HepG2 (cell line): ENCODE measurements around the gene FAM199X. TPM values are rescaled to one million over a fixed set of nuclear protein-coding genes. Genes with fewer than 3 reads are reported as not detected.
A peak's percentile ranks its signal among the peaks of the same experiment; 100 is the strongest.

Source experiments
- ATAC-seq: fragments of 200-7000 bp; cut with Tn5 transposase; 3 replicates; pipeline ENCODE4 v1.9.1; 2020; ENCODE audit warnings: mild to moderate bottlenecking, moderate library complexity
- BruUV-seq: library from RNA; stranded (reverse); fragments of 400-500 nt; replicated peaks from 2 replicates; lab custom pipeline; 2021; lab: Mats Ljungman, UMichigan
- CTCF ChIA-PET: fragments of 300-600 bp; formaldehyde crosslinking; extraction: SDS; loops from one replicate; lab custom pipeline; 2021; ENCODE audit warnings: low total read pairs, inconsistent platforms, low intra/inter-chr PET ratio; lab: Yijun Ruan, JAX
- POLR2A ChIA-PET: fragments of 350-600 bp; sonication (Branson Sonifier 250); formaldehyde crosslinking; loops from one replicate; lab custom pipeline; 2020; ENCODE audit warnings: antibody characterized with exemption, inconsistent platforms; lab: Yijun Ruan, JAX
- DNase-seq: peaks from one replicate; pipeline ENCODE4 v3.0.0-alpha.2; 2015; ENCODE audit warnings: low spot score
- FAIRE-seq: peaks from 3 replicates; lab custom pipeline; 2011; peaks lifted over from hg19 to GRCh38; lab: Jason Lieb, UNC
- H2AFZ ChIP-seq: one replicate; pipeline ENCODE4 v1.6.1; 2011; ENCODE audit warnings: low read length, inconsistent platforms
- H3K27ac ChIP-seq: fragments of 300-600 bp; 3 replicates; pipeline ENCODE4 v1.8.0; 2011; ENCODE audit warnings: mixed run types, mild to moderate bottlenecking, mixed read lengths, low read length, inconsistent platforms; ENCODE audit not compliant: insufficient read depth; ENCODE audit errors: extremely low read length
- H3K27me3 ChIP-seq, 2 experiments: fragments of 200-600 bp in 1 of 2; 2 replicates in 1 of 2; 3 replicates in 1 of 2; pipeline versions ENCODE4 v1.6.0 to v1.8.0; 2011; ENCODE audit warnings: low read length in 2 of 2, mild to moderate bottlenecking in 2 of 2, moderate library complexity in 2 of 2, inconsistent platforms in 1 of 2; ENCODE audit not compliant: insufficient read depth in 2 of 2, control insufficient read depth in 1 of 2
- H3K36me3 ChIP-seq, 2 experiments: fragments of 200-600 bp in 1 of 2; replicated peaks in 1 of 2; 2 replicates in 1 of 2; 3 replicates in 1 of 2; pipeline versions ENCODE4 v1.5.1 to v1.8.0; 2011; ENCODE audit warnings: low read length in 2 of 2, inconsistent platforms in 1 of 2; ENCODE audit not compliant: insufficient read depth in 2 of 2, control insufficient read depth in 1 of 2
- H3K4me1 ChIP-seq: 2 replicates; pipeline ENCODE4 v1.5.1; 2012; ENCODE audit warnings: low read length, inconsistent platforms; ENCODE audit not compliant: insufficient read depth
- H3K4me2 ChIP-seq: 2 replicates; pipeline ENCODE4 v1.6.0; 2011; ENCODE audit warnings: low read depth, low read length, inconsistent platforms
- H3K4me3 ChIP-seq, 3 experiments: fragments of 200-600 bp in 1 of 3; sonication (generic), shearing (Covaris generic) in 1 of 3; replicated peaks in 1 of 3; 2 replicates each; pipeline ENCODE4 v1.5.1; 2011 to 2016; ENCODE audit warnings: low read length in 3 of 3, inconsistent platforms in 2 of 3, low read depth in 2 of 3, mild to moderate bottlenecking in 2 of 3, control low read depth in 1 of 3, mixed read lengths in 1 of 3; ENCODE audit not compliant: insufficient read depth in 1 of 3
- H3K79me2 ChIP-seq: one replicate; pipeline ENCODE4 v1.6.1; 2011; ENCODE audit warnings: low read length, inconsistent platforms; ENCODE audit not compliant: insufficient read depth
- H3K9ac ChIP-seq: 2 replicates; pipeline ENCODE4 v1.6.0; 2011; ENCODE audit warnings: mild to moderate bottlenecking, low read depth, low read length, inconsistent platforms; ENCODE audit not compliant: insufficient read depth
- H3K9me3 ChIP-seq: 2 replicates; pipeline ENCODE4 v1.5.1; 2012; ENCODE audit warnings: mild to moderate bottlenecking, low read length
- H4K20me1 ChIP-seq: 2 replicates; pipeline ENCODE4 v1.6.0; 2011; ENCODE audit warnings: inconsistent platforms, mild to moderate bottlenecking, low read length, moderate library complexity; ENCODE audit not compliant: insufficient read depth
- CTCF ChIP-seq: sonication (generic); formaldehyde crosslinking; IDR thresholded peaks from 2 replicates; pipeline ENCODE4 v1.5.0; 2020; ENCODE audit warnings: mild to moderate bottlenecking, missing genetic modification reagents, moderate library complexity
- FOXJ3 ChIP-seq: sonication (generic); formaldehyde crosslinking; IDR thresholded peaks from 2 replicates; pipeline ENCODE4 v1.4.0; 2020; ENCODE audit warnings: missing genetic modification reagents, mild to moderate bottlenecking, borderline replicate concordance
- NFATC3 ChIP-seq: sonication (generic); formaldehyde crosslinking; IDR thresholded peaks from 2 replicates; pipeline ENCODE4 v1.5.1; 2020; ENCODE audit warnings: mild to moderate bottlenecking, missing genetic modification reagents
- STAG1 ChIP-seq: sonication (generic); formaldehyde crosslinking; IDR thresholded peaks from 2 replicates; pipeline ENCODE4 v1.4.0; 2020; ENCODE audit warnings: missing genetic modification reagents
- TRIM22 ChIP-seq: fragments of 450-650 bp; IDR thresholded peaks from 2 replicates; pipeline ENCODE4 v1.6.1; 2017
- WGBS: methylation state at CpG from one replicate; pipeline ENCODE4 v1.1.6; 2017; ENCODE audit warnings: low lambda C conversion rate; 5-methylcytosine and 5-hydroxymethylcytosine counted together
- in situ Hi-C: cut with HindIII; loops from 2 replicates; pipeline ENCODE4 v1.10.0; 2017; ENCODE audit warnings: low pct_unique_long_range_greater_than_20kb; ENCODE audit not compliant: extremely low pct_ligation_motif_present
- intact Hi-C: fragments of 100-400 bp; cut with micrococcal nuclease; formaldehyde crosslinking; loops from one replicate; pipeline ENCODE4 v1.10.0; 2022; ENCODE audit not compliant: unreplicated experiment
- polyA plus RNA-seq, 8 experiments: library from polyadenylated mRNA; depleted of rRNA in 3 of 8; stranded (reverse) in 7 of 8; unstranded in 1 of 8; fragments of >200 nt; fragmentation: Illumina TruSeq in 4 of 8; extraction: Trizol in 4 of 8; gene quantifications; 2 replicates each; pipeline versions ENCODE4 v1.2.1 to v1.2.3, GENCODE V29; 2011 to 2016; ENCODE audit warnings: low read depth in 4 of 8, missing spikeins in 1 of 8, mixed read lengths in 1 of 8; ENCODE audit not compliant: insufficient read depth in 1 of 8
- total RNA-seq, 5 experiments: library from RNA; depleted of rRNA; stranded (reverse); fragments of >200 nt; fragmentation: Illumina TruSeq; extraction: Trizol; gene quantifications; 2 replicates each; pipeline ENCODE4 v1.2.3, GENCODE V29; 2016; ENCODE audit warnings: low read depth in 1 of 5

The FAM199X gene
- total and polyA plus RNA-seq, 2 of the 13 experiments (the other 11 are each of a cell fraction or from before 2014, with no cell fraction given): 5.1 to 18.0 TPM

GRCh38 chrX:104195013-104195412 lies 28.8 kb downstream of the FAM199X start (continued):
- TF ChIP-seq TRIM22 (no peak), FOXJ3 (CRISPR knock-in tag) (no peak)

GRCh38 chrX:104195489-104196084 lies 29.3 kb downstream of the FAM199X start:
- Histone ChIP-seq H4K20me1 (no peaks in the 10 kb centered on the region), H2AFZ (no peak overlapping the region), H3K36me3 (0 out of 5 replicates have a peak, but pooled peaks cover 0 to 3% of the 10 kb centered on the region in 2 experiments), H3K4me3 (no peak overlapping the region), H3K4me2 (no peak overlapping the region), H3K9ac (no peak overlapping the region), H3K79me2 (no peaks in the 10 kb centered on the region), H3K27me3 (no peaks in the 10 kb centered on the region), H3K27ac (no peak overlapping the region), H3K9me3 (no peaks in the 10 kb centered on the region), H3K4me1 (no peaks in the 10 kb centered on the region)
- intact Hi-C loops (loop anchor here (1.0 kb wide), 1 partner anchor 76 kb away; no protein-coding TSS in a partner anchor), in situ Hi-C loops (no loop called here)
- no peak for ATAC-seq
- POLR2A ChIA-PET: no interaction called here
- DNase-seq: peak; percentile 3
- peak; percentile 62 for FAIRE-seq
- 88% methylated on average over 1 of the region's 1 CpG for WGBS
- no TSS peak for BruUV-seq
- CTCF ChIA-PET: interaction anchor here (1.7 kb wide), 1 partner anchor 75 kb away, joined by 7 read pairs; no protein-coding TSS in a partner anchor
- TF ChIP-seq CTCF (peak; percentile 40), NFATC3 (CRISPR knock-in tag) (no peak), STAG1 (CRISPR knock-in tag) (0 out of 2 replicates have a peak, but pooled peaks have one; percentile 17)
